KMS-11 (cell line): ENCODE results near the gene UBL4A.

Experiments
- H2AFZ ChIP-seq: fragments of 200-600 bp; sonication (generic); 2 replicates; pipeline ENCODE4 v1.6.1; 2016; ENCODE audit warnings: antibody characterized with exemption, mixed run types, low read depth
- H3K27ac ChIP-seq: fragments of 200-600 bp; sonication (generic); 2 replicates; pipeline ENCODE4 v1.6.1; 2016; ENCODE audit warnings: mild to moderate bottlenecking, mixed run types
- H3K27me3 ChIP-seq: fragments of 200-600 bp; sonication (generic); 2 replicates; pipeline ENCODE4 v1.6.1; 2017; ENCODE audit warnings: mild to moderate bottlenecking, low read depth, mixed run types, moderate library complexity; ENCODE audit not compliant: insufficient read depth
- H3K36me3 ChIP-seq: fragments of 200-600 bp; sonication (generic); 2 replicates; pipeline ENCODE4 v1.6.1; 2017; ENCODE audit warnings: mild to moderate bottlenecking, mixed run types; ENCODE audit not compliant: insufficient read depth
- H3K4me1 ChIP-seq: fragments of 200-600 bp; sonication (generic); 2 replicates; pipeline ENCODE4 v1.6.1; 2016; ENCODE audit warnings: mild to moderate bottlenecking, low read depth, mixed run types; ENCODE audit not compliant: poor library complexity, severe bottlenecking
- H3K4me2 ChIP-seq: fragments of 200-600 bp; sonication (generic); 2 replicates; pipeline ENCODE4 v1.7.0; 2016; ENCODE audit warnings: mild to moderate bottlenecking, mixed run types
- H3K4me3 ChIP-seq: fragments of 200-600 bp; sonication (generic); IDR thresholded peaks from 2 replicates; pipeline ENCODE4 v1.6.1; 2017; ENCODE audit warnings: low read depth, low read length, mixed read lengths; ENCODE audit not compliant: insufficient read depth
- H3K79me2 ChIP-seq: fragments of 200-600 bp; sonication (generic); 2 replicates; pipeline ENCODE4 v1.6.1; 2016; ENCODE audit warnings: low read depth, mixed run types; ENCODE audit not compliant: insufficient read depth
- H3K9ac ChIP-seq: fragments of 200-600 bp; sonication (generic); 2 replicates; pipeline ENCODE4 v1.6.1; 2016; ENCODE audit warnings: mild to moderate bottlenecking, mixed run types
- H4K20me1 ChIP-seq: fragments of 200-600 bp; sonication (generic); 2 replicates; pipeline ENCODE4 v1.6.1; 2016; ENCODE audit warnings: mild to moderate bottlenecking, mixed run types; ENCODE audit not compliant: insufficient read depth
- TF ChIP-seq, protein P1 (sequence below): fragments of 200-600 bp; sonication (generic); conservative IDR thresholded peaks from 2 replicates; pipeline ENCODE4 v1.6.1; 2017; ENCODE audit warnings: low read depth, mild to moderate bottlenecking, antibody characterized with exemption, low read length, moderate library complexity, mixed read lengths

Gene UBL4A

DNA sequence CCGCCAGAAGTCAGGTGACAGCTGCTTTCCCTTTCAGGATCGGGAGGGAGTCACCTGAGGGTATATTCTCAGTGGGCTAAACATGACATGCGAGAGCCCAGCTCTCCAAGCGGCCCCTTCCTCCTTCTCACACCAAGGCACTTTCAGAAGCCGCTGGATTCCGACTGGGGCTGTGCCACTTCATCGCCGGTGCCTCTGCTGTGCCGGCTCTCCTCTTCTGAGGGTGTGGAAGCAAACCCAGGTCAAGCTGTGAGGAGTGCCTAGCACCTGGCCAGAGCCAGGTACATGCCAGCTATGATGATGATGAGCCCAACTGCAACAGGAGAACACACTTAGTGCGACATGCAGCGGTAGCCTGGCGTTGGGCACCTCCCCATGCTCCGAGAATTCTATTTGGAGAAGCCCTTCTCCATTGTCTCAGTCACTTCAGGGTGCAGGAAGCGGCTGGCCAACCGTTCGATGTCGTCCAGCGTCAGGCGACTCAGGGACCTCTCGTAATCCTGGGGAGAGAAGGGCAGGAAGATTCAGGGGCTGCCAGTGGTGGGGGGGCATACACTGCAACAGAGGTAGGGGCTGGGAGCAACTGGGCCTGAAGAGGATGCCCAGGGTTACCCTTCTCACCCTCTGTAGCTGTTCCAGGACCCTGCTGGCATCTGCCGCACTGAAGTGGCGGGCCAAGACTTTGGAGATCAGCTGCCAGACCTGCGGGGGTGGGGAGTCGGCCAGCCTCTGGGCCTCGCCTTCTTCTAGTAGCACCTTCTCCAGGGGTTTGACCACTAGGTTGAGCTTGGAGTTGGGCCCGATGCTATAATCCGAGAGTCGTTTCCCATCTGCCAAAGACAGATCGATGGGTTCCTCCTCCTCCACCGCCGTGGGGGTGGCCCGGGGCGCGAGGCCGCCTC is 1.0 kb downstream of the UBL4A start:
- Histone ChIP-seq H3K4me2 (peak overlapping the region; percentile 57), H3K36me3 (no peaks in the 10 kb centered on the region), H4K20me1 (no peaks in the 10 kb centered on the region), H2AFZ (peak overlapping the region; percentile 44; the same call in 1 of the 2 replicates), H3K4me1 (no peaks in the 10 kb centered on the region), H3K27me3 (no peaks in the 10 kb centered on the region), H3K4me3 (no peak overlapping the region), H3K27ac (peak overlapping the region; percentile 44; the same call in 1 of the 2 replicates), H3K79me2 (peaks cover 13% of the 10 kb centered on the region; the same call in 1 of the 2 replicates), H3K9ac (peak overlapping the region; percentile 70; the same call in 1 of the 2 replicates)
- TF ChIP-seq, protein P1, sequence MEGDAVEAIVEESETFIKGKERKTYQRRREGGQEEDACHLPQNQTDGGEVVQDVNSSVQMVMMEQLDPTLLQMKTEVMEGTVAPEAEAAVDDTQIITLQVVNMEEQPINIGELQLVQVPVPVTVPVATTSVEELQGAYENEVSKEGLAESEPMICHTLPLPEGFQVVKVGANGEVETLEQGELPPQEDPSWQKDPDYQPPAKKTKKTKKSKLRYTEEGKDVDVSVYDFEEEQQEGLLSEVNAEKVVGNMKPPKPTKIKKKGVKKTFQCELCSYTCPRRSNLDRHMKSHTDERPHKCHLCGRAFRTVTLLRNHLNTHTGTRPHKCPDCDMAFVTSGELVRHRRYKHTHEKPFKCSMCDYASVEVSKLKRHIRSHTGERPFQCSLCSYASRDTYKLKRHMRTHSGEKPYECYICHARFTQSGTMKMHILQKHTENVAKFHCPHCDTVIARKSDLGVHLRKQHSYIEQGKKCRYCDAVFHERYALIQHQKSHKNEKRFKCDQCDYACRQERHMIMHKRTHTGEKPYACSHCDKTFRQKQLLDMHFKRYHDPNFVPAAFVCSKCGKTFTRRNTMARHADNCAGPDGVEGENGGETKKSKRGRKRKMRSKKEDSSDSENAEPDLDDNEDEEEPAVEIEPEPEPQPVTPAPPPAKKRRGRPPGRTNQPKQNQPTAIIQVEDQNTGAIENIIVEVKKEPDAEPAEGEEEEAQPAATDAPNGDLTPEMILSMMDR, result no peak

DNA sequence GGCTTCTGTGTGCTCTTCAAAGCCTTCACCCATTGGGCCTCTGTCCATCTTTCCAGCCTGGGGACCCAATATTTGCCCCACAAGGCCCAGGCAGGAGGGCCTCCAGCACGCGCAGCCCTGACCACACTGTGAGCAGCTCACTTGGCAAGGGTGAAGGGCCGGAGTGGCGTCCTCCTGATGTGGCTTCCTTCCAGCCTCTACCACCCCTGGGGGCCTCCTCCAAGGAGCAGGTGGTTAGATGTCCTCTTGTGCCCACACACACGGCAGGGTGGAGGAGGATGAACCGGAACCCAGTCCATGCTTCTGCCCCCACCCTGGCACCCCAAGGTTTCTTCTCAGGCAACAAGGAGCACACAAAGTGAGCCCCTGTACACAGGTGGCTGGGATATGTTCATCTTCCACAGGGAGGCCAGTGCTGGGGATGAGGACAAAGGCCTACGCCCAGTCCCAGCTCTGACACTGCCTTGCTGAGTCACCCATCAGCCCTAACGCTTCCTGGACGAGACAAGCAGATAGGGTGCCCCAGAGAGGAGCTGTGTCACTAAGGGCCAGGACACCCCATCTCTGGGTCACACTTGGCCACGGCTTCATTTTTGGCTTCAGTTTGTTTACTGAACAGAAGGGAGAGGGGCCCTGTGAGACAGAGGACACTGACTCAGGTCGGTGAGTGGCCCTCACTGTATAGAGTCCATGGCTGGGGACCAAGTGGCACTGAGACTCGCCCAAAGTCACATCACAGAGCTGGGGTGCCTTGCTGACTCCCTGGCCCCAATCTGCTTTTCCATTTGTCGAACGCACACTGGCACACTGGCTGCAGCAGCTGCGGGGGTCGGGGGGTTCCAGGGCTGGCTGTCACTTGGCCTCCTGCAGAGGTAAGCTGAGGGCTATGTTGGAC is 1.9 kb downstream of the UBL4A start:
- Histone ChIP-seq H3K4me3 (no peak overlapping the region), H3K4me2 (0 out of 2 replicates have a peak overlapping the region, but pooled peaks have one; percentile 57), H2AFZ (no peak overlapping the region), H3K9ac (no peak overlapping the region), H3K36me3 (no peaks in the 10 kb centered on the region), H3K4me1 (peaks cover 9% of the 10 kb centered on the region), H3K27ac (no peak overlapping the region), H4K20me1 (no peaks in the 10 kb centered on the region), H3K27me3 (no peaks in the 10 kb centered on the region), H3K79me2 (peaks cover 13% of the 10 kb centered on the region; the same call in 1 of the 2 replicates)
- TF ChIP-seq, protein P1, result no peak

DNA sequence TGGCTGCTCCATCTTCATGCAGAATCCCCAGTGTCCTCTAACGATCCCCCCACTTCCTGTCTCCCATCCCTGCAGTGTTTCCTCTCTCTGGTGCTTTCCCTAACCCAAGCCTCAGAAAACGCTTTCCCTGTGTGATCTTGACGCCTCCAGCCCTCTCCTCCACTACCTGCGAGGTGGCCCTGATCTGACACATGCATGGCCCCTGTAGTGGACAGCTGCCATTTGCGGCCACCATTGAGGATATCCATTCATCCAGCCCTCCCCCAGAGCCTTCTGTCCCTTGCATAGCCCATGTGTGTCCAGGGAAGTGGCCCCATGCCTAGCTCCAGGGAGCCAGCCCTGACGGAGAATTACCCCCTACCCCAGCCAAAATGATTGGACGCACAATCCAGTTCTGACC is 3.1 kb downstream of the UBL4A start:
- Histone ChIP-seq H3K27ac (no peak overlapping the region), H3K4me1 (peaks cover 11% of the 10 kb centered on the region), H3K9ac (no peak overlapping the region)

DNA sequence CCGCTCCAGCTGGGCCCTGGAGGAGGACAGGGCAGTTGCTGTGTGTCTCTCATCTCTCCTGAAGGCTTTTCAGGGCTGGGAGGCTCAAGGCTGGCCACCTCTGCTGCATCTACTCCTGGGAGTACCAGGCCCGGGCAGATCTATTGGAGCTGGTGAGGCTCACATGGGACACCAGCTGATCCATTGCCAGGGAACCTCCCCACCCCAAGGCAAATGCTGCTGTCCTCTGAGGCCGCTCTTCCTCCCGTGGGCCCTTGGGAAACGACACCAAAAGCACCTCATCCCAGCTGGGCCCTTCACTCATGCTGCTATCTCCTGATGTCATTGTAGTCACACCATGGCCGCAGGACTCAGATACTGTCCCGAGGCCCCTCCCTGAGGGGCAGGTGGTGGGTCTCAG is 3.6 kb downstream of the UBL4A start:
- TF ChIP-seq, protein P1, result no peak
- Histone ChIP-seq H3K4me3 (no peak overlapping the region), H2AFZ (no peak overlapping the region), H3K9ac (no peak overlapping the region), H3K27me3 (no peaks in the 10 kb centered on the region), H3K4me1 (peaks cover 11% of the 10 kb centered on the region), H3K27ac (no peak overlapping the region), H3K79me2 (peaks cover 13% of the 10 kb centered on the region; the same call in 1 of the 2 replicates), H4K20me1 (no peaks in the 10 kb centered on the region), H3K36me3 (no peaks in the 10 kb centered on the region), H3K4me2 (no peak overlapping the region)

More for the DNA sequence above, 3.1 kb downstream of the UBL4A start:
- H3K36me3 ChIP-seq, result no peaks in the 10 kb centered on the region
- H4K20me1 ChIP-seq, result no peaks in the 10 kb centered on the region
- H2AFZ ChIP-seq, result no peak overlapping the region
- peaks cover 13% of the 10 kb centered on the region; the same call in 1 of the 2 replicates for H3K79me2 ChIP-seq
- no peak overlapping the region for H3K4me3 ChIP-seq
- H3K4me2 ChIP-seq, result no peak overlapping the region
- TF ChIP-seq, protein P1, result no peak
- H3K27me3 ChIP-seq, result no peaks in the 10 kb centered on the region
